ENCODE data around the gene SKAP2.

- TF ChIP-seq, protein P1, sequence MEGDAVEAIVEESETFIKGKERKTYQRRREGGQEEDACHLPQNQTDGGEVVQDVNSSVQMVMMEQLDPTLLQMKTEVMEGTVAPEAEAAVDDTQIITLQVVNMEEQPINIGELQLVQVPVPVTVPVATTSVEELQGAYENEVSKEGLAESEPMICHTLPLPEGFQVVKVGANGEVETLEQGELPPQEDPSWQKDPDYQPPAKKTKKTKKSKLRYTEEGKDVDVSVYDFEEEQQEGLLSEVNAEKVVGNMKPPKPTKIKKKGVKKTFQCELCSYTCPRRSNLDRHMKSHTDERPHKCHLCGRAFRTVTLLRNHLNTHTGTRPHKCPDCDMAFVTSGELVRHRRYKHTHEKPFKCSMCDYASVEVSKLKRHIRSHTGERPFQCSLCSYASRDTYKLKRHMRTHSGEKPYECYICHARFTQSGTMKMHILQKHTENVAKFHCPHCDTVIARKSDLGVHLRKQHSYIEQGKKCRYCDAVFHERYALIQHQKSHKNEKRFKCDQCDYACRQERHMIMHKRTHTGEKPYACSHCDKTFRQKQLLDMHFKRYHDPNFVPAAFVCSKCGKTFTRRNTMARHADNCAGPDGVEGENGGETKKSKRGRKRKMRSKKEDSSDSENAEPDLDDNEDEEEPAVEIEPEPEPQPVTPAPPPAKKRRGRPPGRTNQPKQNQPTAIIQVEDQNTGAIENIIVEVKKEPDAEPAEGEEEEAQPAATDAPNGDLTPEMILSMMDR (IDR thresholded peaks at IDR 0.05), result no peak
- TF ChIP-seq POLR2A (IDR thresholded peaks at IDR 0.05), result no peak
These were observed 48.6 kb upstream of the SKAP2 start for GRCh38 chr7:26912933-26913536.

Data from thyroid gland (tissue), 4 donors.